GM23338 (cell line): ENCODE measurements around the gene TSHZ2.

Experiments used
- CREB1 ChIP-seq: fragments of 250-450 bp; sonication (Bioruptor Pico); IDR thresholded peaks from 2 replicates; pipeline ENCODE4 v1.5.0; 2020; ENCODE audit warnings: low read depth, mild to moderate bottlenecking, moderate library complexity
- CTCF ChIP-seq, 2 experiments: fragments of 200-600 bp in 1 of 2; sonication (generic) in 1 of 2; conservative IDR thresholded peaks; 2 replicates each; pipeline versions ENCODE4 v1.5.1 to v1.6.1; 2016 to 2017; ENCODE audit warnings: antibody characterized with exemption in 2 of 2, low read depth in 2 of 2, mild to moderate bottlenecking in 2 of 2, moderate library complexity in 1 of 2
- ETS1 ChIP-seq: IDR thresholded peaks from 2 replicates; pipeline ENCODE4 v1.6.1; 2016; ENCODE audit warnings: antibody characterized with exemption
- EZH2 ChIP-seq: fragments of 200-600 bp; sonication (generic); IDR thresholded peaks from one replicate; pipeline ENCODE4 v1.8.0; 2017; ENCODE audit warnings: antibody characterized with exemption, mild to moderate bottlenecking, low read depth; ENCODE audit not compliant: unreplicated experiment
- EZH2phosphoT487 ChIP-seq: fragments of 200-600 bp; sonication (generic); IDR thresholded peaks from one replicate; pipeline ENCODE4 v1.8.1; 2018; ENCODE audit warnings: antibody characterized with exemption; ENCODE audit not compliant: unreplicated experiment
- JUNB ChIP-seq: IDR thresholded peaks from one replicate; pipeline ENCODE4 v1.6.1; 2016; ENCODE audit warnings: antibody characterized with exemption; ENCODE audit not compliant: unreplicated experiment
- NANOG ChIP-seq: IDR thresholded peaks from 2 replicates; pipeline ENCODE4 v1.6.1; 2016; ENCODE audit warnings: antibody characterized with exemption, borderline replicate concordance
- POLR2AphosphoS5 ChIP-seq: IDR thresholded peaks from 2 replicates; pipeline ENCODE4 v1.6.1; 2016; ENCODE audit warnings: antibody characterized with exemption, low read depth
- REST ChIP-seq: IDR thresholded peaks from one replicate; pipeline ENCODE4 v1.6.1; 2018; ENCODE audit warnings: antibody characterized with exemption; ENCODE audit not compliant: unreplicated experiment

- TF ChIP-seq CTCF (conservative IDR thresholded peaks at IDR 0.05; ENCODE audit: low read depth in 2 of 2) (no peak), EZH2 (no peak), EZH2phosphoT487 (no peak), POLR2AphosphoS5 (no peak), CREB1 (CRISPR knock-in tag) (no peak), REST (no peak), JUNB (no peak), ETS1 (no peak), NANOG (no peak)
These were observed 531.4 kb downstream of the TSHZ2 start for GRCh38 chr20:53503517-53503919.
